Measurements from ENCODE around the gene SCO2.

SCO2 gene

GRCh38 chr22:50498322-50498890 lies 27.0 kb downstream of the SCO2 start (continued):
- no peak for TF ChIP-seq ZNF398 (tag by site-specific recombination; IDR thresholded peaks at IDR 0.05)
- no peak for TF ChIP-seq ZNF596 (tag by site-specific recombination; IDR thresholded peaks at IDR 0.05)
- no peak for TF ChIP-seq ZNF488 (tag by site-specific recombination; IDR thresholded peaks at IDR 0.05)
- 0 out of 2 replicates have a peak, but pooled peaks have one; percentile 17 for TF ChIP-seq ZNF391 (tag by site-specific recombination; IDR thresholded peaks at IDR 0.05; ENCODE audit: borderline replicate concordance, low read depth)
- no peak for TF ChIP-seq ZNF311 (tag by site-specific recombination; IDR thresholded peaks at IDR 0.05; ENCODE audit: borderline replicate concordance)
- TF ChIP-seq ZNF670 (tag by site-specific recombination; IDR thresholded peaks at IDR 0.05; ENCODE audit: low read depth), result no peak
- TF ChIP-seq, protein P1, sequence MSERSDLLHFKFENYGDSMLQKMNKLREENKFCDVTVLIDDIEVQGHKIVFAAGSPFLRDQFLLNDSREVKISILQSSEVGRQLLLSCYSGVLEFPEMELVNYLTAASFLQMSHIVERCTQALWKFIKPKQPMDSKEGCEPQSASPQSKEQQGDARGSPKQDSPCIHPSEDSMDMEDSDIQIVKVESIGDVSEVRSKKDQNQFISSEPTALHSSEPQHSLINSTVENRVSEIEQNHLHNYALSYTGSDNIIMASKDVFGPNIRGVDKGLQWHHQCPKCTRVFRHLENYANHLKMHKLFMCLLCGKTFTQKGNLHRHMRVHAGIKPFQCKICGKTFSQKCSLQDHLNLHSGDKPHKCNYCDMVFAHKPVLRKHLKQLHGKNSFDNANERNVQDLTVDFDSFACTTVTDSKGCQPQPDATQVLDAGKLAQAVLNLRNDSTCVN (tag by site-specific recombination; optimal IDR thresholded peaks at IDR 0.05), result no peak
- TF ChIP-seq, protein P2, sequence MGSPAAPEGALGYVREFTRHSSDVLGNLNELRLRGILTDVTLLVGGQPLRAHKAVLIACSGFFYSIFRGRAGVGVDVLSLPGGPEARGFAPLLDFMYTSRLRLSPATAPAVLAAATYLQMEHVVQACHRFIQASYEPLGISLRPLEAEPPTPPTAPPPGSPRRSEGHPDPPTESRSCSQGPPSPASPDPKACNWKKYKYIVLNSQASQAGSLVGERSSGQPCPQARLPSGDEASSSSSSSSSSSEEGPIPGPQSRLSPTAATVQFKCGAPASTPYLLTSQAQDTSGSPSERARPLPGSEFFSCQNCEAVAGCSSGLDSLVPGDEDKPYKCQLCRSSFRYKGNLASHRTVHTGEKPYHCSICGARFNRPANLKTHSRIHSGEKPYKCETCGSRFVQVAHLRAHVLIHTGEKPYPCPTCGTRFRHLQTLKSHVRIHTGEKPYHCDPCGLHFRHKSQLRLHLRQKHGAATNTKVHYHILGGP (tag by site-specific recombination; IDR thresholded peaks at IDR 0.05), result no peak
- TF ChIP-seq ZNF433 (tag by site-specific recombination; IDR thresholded peaks at IDR 0.05; ENCODE audit: low read depth), result no peak
- no peak for TF ChIP-seq ZNF610 (tag by site-specific recombination; IDR thresholded peaks at IDR 0.05; ENCODE audit: borderline replicate concordance)
- peak; percentile 43; the same call in 1 of the 2 replicates for TF ChIP-seq ZEB2 (tag by site-specific recombination; IDR thresholded peaks at IDR 0.05)
- TF ChIP-seq, protein P3, sequence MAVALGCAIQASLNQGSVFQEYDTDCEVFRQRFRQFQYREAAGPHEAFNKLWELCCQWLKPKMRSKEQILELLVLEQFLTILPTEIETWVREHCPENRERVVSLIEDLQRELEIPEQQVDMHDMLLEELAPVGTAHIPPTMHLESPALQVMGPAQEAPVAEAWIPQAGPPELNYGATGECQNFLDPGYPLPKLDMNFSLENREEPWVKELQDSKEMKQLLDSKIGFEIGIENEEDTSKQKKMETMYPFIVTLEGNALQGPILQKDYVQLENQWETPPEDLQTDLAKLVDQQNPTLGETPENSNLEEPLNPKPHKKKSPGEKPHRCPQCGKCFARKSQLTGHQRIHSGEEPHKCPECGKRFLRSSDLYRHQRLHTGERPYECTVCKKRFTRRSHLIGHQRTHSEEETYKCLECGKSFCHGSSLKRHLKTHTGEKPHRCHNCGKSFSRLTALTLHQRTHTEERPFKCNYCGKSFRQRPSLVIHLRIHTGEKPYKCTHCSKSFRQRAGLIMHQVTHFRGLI (tag by site-specific recombination; IDR thresholded peaks at IDR 0.05), result peak; percentile 84
- no peak for TF ChIP-seq ZNF221 (tag by site-specific recombination; IDR thresholded peaks at IDR 0.05; ENCODE audit: borderline replicate concordance)
- TF ChIP-seq ZNF624 (tag by site-specific recombination; IDR thresholded peaks at IDR 0.05), result no peak
- no peak for TF ChIP-seq ZNF426 (tag by site-specific recombination; IDR thresholded peaks at IDR 0.05)
- no peak for TF ChIP-seq ZNF121 (tag by site-specific recombination; IDR thresholded peaks at IDR 0.05)
- no peak for TF ChIP-seq ZNF48 (tag by site-specific recombination; IDR thresholded peaks at IDR 0.05)
- no peak for TF ChIP-seq ZNF132 (tag by site-specific recombination; IDR thresholded peaks at IDR 0.05; ENCODE audit: borderline replicate concordance)
- TF ChIP-seq KLF1 (tag by site-specific recombination; IDR thresholded peaks at IDR 0.05), result peak; percentile 31; the same call in 1 of the 2 replicates
- no peak for TF ChIP-seq ZNF530 (tag by site-specific recombination; IDR thresholded peaks at IDR 0.05; ENCODE audit: low read depth)
- no peak for TF ChIP-seq ZNF114 (tag by site-specific recombination; IDR thresholded peaks at IDR 0.05)
- TF ChIP-seq BCL11B (tag by site-specific recombination; IDR thresholded peaks at IDR 0.05; ENCODE audit: low read depth), result no peak
- TF ChIP-seq ZNF501 (tag by site-specific recombination; IDR thresholded peaks at IDR 0.05), result no peak
- TF ChIP-seq ZNF585B (tag by site-specific recombination; IDR thresholded peaks at IDR 0.05), result no peak
- no peak for TF ChIP-seq MYNN (tag by site-specific recombination; IDR thresholded peaks at IDR 0.05; ENCODE audit: borderline replicate concordance)
- no peak for TF ChIP-seq HOXA7 (CRISPR knock-in tag; IDR thresholded peaks at IDR 0.05; ENCODE audit: borderline replicate concordance)
- no peak for TF ChIP-seq ZNF837 (tag by site-specific recombination; IDR thresholded peaks at IDR 0.05)
- TF ChIP-seq ZNF776 (tag by site-specific recombination; IDR thresholded peaks at IDR 0.05; ENCODE audit: borderline replicate concordance), result no peak
- peak; percentile 91 for TF ChIP-seq SP2 (tag by site-specific recombination; IDR thresholded peaks at IDR 0.05)
- no peak for TF ChIP-seq ZNF324 (tag by site-specific recombination; IDR thresholded peaks at IDR 0.05)
- TF ChIP-seq ZNF16 (tag by site-specific recombination; IDR thresholded peaks at IDR 0.05; ENCODE audit: low read depth), result no peak
